Measurements from ENCODE around the gene SBF2.
"Not testable (repeated sequence)": the region's sequence is repeated elsewhere in the genome, so short reads cannot be mapped to it uniquely, and the experiment has no call there.

The SBF2 gene

GRCh38 chr11:10048350-10048749, 245.7 kb downstream of the SBF2 start:
- no peak for DNase-seq

GRCh38 chr11:10044618-10045017, 249.4 kb downstream of the SBF2 start:
- DNase-seq: no peak

GRCh38 chr11:10042699-10043098, 251.3 kb downstream of the SBF2 start:
- DNase-seq: no peak

GRCh38 chr11:10041748-10042446, 252.1 kb downstream of the SBF2 start:
- DNase-seq: no peak

- DNase-seq: no peak
Observed at GRCh38 chr11:10041332-10041731, 252.7 kb downstream of the SBF2 start.

- no peak for DNase-seq
Observed at GRCh38 chr11:10038521-10039302, 255.3 kb downstream of the SBF2 start.

- DNase-seq: not testable (repeated sequence)
Observed at GRCh38 chr11:10035932-10036331, 258.1 kb downstream of the SBF2 start.

- no peak for DNase-seq
Observed at GRCh38 chr11:10032935-10033334, 261.1 kb downstream of the SBF2 start.

- no peak for DNase-seq
Observed at GRCh38 chr11:10030122-10030490, 263.9 kb downstream of the SBF2 start.

- no peak for DNase-seq
Observed at GRCh38 chr11:10029386-10030121, 264.5 kb downstream of the SBF2 start.

GRCh38 chr11:10026514-10026913, 267.5 kb downstream of the SBF2 start:
- no peak for DNase-seq

GRCh38 chr11:10023212-10023611, 270.8 kb downstream of the SBF2 start:
- DNase-seq: no peak

GRCh38 chr11:10022764-10023163, 271.3 kb downstream of the SBF2 start:
- no peak for DNase-seq

- no peak for DNase-seq
Observed at GRCh38 chr11:10021563-10021962, 272.5 kb downstream of the SBF2 start.

- no peak for DNase-seq
Observed at GRCh38 chr11:10019906-10020682, 273.9 kb downstream of the SBF2 start.

- DNase-seq: no peak
Observed at GRCh38 chr11:10017911-10018310, 276.1 kb downstream of the SBF2 start.

- no peak for DNase-seq
Observed at GRCh38 chr11:10017050-10017449, 277.0 kb downstream of the SBF2 start.

- DNase-seq: no peak
Observed at GRCh38 chr11:10012068-10012467, 282.0 kb downstream of the SBF2 start.

- no peak for DNase-seq
Observed at GRCh38 chr11:10005955-10006525, 288.0 kb downstream of the SBF2 start.

GRCh38 chr11:10004526-10005113, 289.4 kb downstream of the SBF2 start:
- DNase-seq: no peak

GRCh38 chr11:10002221-10002620, 291.8 kb downstream of the SBF2 start:
- DNase-seq: no peak

GRCh38 chr11:9992306-9992705, 301.7 kb downstream of the SBF2 start:
- DNase-seq: no peak
